ENCODE data around the gene COG5. TPM values are rescaled to one million over a fixed set of nuclear protein-coding genes. Genes with fewer than 3 reads are reported as not detected.

Gene COG5
- total RNA-seq, 1 donor from 2014 or later, result 52.0 TPM

GRCh38 chr7:107588529-107589130, 24.9 kb upstream of the COG5 start:
- Mint-ChIP-seq H3K4me3 (no peak overlapping the region), H3K36me3 (peaks cover 24% of the 10 kb centered on the region)
- no peak for DNase-seq (ENCODE audit: low spot score in 2 of 2, unreplicated experiment in 2 of 2)

GRCh38 chr7:107584716-107585115, 21.0 kb upstream of the COG5 start:
- peaks cover 15% of the 10 kb centered on the region for H3K4me1 Mint-ChIP-seq
- no peak for TF ChIP-seq CTCF (IDR thresholded peaks at IDR 0.05; ENCODE audit: unreplicated experiment)
- peaks cover 6% of the 10 kb centered on the region for H3K9me3 Mint-ChIP-seq
- H3K27me3 Mint-ChIP-seq (ENCODE audit: low read depth), result no peaks in the 10 kb centered on the region
- peaks cover 20% of the 10 kb centered on the region for H3K36me3 Mint-ChIP-seq
- no peak for DNase-seq (ENCODE audit: low spot score in 2 of 2, unreplicated experiment in 2 of 2)
- no peak overlapping the region for H3K4me3 Mint-ChIP-seq
- H3K27ac Mint-ChIP-seq, result no peak overlapping the region

More at GRCh38 chr7:107588529-107589130, 24.9 kb upstream of the COG5 start:
- Mint-ChIP-seq H3K4me1 (peaks cover 6% of the 10 kb centered on the region), H3K9me3 (peaks cover 6% of the 10 kb centered on the region), H3K27me3 (ENCODE audit: low read depth) (no peaks in the 10 kb centered on the region), H3K27ac (no peak overlapping the region)
- no peak for TF ChIP-seq CTCF (IDR thresholded peaks at IDR 0.05; ENCODE audit: unreplicated experiment)

DNA sequence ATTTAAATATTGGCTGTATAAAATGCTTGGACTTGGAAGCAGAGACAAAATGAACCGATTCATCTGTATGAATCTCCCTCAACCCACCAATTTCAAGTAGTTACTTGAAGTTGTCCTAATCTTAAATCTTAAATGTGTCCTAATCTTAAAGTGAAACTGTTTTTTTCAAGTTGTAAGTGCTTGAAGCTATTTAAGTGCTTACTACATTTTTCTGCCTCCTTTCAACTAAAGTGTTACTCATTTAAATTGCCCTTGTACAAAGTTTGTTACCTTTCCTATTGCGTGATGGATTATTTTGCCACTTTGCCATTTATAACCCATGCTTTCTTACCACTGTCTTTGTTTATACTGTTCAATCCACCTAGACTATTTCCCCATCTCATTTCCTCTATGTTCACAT, 19.2 kb upstream of the COG5 start:
- peaks cover 14% of the 10 kb centered on the region for H3K36me3 Mint-ChIP-seq
- no peak overlapping the region for H3K4me3 Mint-ChIP-seq
- no peaks in the 10 kb centered on the region for H3K9me3 Mint-ChIP-seq
- H3K4me1 Mint-ChIP-seq, result peaks cover 17% of the 10 kb centered on the region
- DNase-seq (ENCODE audit: low spot score in 2 of 2, unreplicated experiment in 2 of 2), result no peak
- TF ChIP-seq CTCF (IDR thresholded peaks at IDR 0.05; ENCODE audit: unreplicated experiment), result no peak
- no peak overlapping the region for H3K27ac Mint-ChIP-seq
- no peaks in the 10 kb centered on the region for H3K27me3 Mint-ChIP-seq (ENCODE audit: low read depth)

GRCh38 chr7:107581387-107582013, 17.8 kb upstream of the COG5 start:
- H3K27me3 Mint-ChIP-seq (ENCODE audit: low read depth), result no peaks in the 10 kb centered on the region
- TF ChIP-seq CTCF (IDR thresholded peaks at IDR 0.05; ENCODE audit: unreplicated experiment), result no peak
- peaks cover 17% of the 10 kb centered on the region for H3K4me1 Mint-ChIP-seq
- H3K27ac Mint-ChIP-seq, result no peak overlapping the region
- H3K4me3 Mint-ChIP-seq, result peak overlapping the region; percentile 56
- peaks cover 14% of the 10 kb centered on the region for H3K36me3 Mint-ChIP-seq
- DNase-seq (ENCODE audit: low spot score in 2 of 2, unreplicated experiment in 2 of 2), result no peak
- no peaks in the 10 kb centered on the region for H3K9me3 Mint-ChIP-seq

DNA sequence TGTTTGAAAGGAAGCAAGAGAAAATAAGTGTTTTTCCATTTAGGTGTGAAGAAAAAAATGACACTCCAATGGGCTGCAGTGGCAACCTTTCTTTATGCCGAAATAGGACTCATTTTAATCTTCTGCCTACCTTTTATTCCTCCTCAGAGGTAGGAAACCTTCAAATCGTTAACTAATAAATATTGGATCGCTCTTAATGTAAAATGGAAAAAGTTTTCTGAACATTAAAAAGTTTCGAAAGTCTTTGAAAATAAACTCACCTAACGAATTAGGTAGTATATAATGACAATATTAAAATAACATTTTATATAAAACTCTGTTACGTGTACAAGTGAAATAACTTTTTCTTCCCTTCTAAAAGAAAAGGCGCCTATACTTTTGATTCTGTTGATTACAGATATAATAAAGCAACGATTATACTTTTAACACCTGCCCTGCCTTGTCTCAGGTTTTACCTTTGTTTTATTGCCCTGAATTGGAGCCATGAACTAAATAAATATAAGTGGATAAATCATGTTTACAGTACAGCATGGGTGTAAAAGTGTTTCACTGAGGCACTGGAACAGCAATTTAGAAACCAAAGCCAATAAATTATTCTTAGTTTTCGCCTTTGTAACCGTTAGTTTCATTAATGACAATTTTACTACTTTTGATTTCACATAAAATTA, 17.1 kb upstream of the COG5 start:
- Mint-ChIP-seq H3K27me3 (ENCODE audit: low read depth) (no peaks in the 10 kb centered on the region), H3K9me3 (no peaks in the 10 kb centered on the region), H3K4me1 (peaks cover 17% of the 10 kb centered on the region), H3K4me3 (peak overlapping the region; percentile 76), H3K36me3 (peaks cover 10% of the 10 kb centered on the region), H3K27ac (peak overlapping the region; percentile 50)
- no peak for DNase-seq (ENCODE audit: low spot score in 2 of 2, unreplicated experiment in 2 of 2)
- TF ChIP-seq CTCF (IDR thresholded peaks at IDR 0.05; ENCODE audit: unreplicated experiment), result no peak
